GM13977 (cell line): ENCODE results near the gene WIZ.
"Not testable (repeated sequence)": the region's sequence is repeated elsewhere in the genome, so short reads cannot be mapped to it uniquely, and the experiment has no call there.

Experiments used
- DNase-seq: peaks from one replicate; pipeline ENCODE4 v3.0.0; 2012; ENCODE audit warnings: low spot score
- CTCF ChIP-seq: IDR thresholded peaks from 2 replicates; pipeline ENCODE4 v1.5.1; 2012; ENCODE audit warnings: mild to moderate bottlenecking, control low read depth; ENCODE audit not compliant: insufficient read depth; ENCODE audit errors: extremely low read depth, missing control alignments
- in situ Hi-C: fragments of 300-500 bp; cut with MboI; formaldehyde crosslinking; loops from one replicate; pipeline ENCODE4 v1.12.0; 2022; ENCODE audit warnings: low sequenced_read_pairs, low pct_unique_long_range_greater_than_20kb, mixed read lengths, inconsistent platforms; ENCODE audit not compliant: unreplicated experiment

Gene WIZ

DNA sequence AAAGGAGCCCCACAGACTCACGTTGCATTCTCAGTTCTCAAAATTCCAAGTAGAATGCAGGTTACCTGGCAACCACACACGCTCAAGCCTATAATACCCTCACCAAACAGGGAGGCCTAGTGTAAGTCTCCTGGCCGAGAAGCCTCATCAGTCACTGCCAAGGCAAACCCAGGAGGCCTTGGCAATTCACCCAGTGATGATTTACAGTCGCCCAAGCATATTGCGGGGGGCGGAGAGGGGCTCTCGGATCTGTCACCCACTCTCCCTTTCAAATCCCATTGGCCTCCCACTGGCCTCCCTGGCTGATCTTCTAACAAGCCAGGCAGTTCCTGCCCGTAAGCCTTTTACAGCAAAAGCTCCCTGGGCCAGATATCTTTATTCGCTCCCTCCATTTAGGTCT lies 32.1 kb downstream of the WIZ start:
- no peak for DNase-seq
- in situ Hi-C loops, result no loop called here
- TF ChIP-seq CTCF, result no peak

- no peak for DNase-seq
- in situ Hi-C loops, result no loop called here
- TF ChIP-seq CTCF, result no peak
These were observed 36.9 kb downstream of the WIZ start for GRCh38 chr19:15412832-15413231.

DNA sequence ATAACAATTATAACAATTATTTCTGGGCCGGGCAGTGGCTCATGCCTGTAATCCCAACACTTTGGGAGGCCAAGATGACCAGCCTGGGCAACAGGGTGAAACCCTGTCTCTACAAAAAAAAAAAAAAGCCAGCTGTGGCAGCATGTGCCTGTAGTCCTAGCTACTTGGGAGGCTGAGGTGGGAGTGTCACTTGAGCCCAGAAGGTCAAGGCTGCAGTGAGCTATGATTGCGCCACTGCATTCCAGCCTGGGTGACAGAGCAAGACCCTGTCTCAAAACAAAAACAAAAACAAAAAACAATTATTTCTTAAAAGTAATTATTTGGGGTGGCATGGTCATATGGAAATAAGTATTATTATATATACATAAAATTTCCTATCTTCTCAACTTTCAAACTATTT lies 38.4 kb downstream of the WIZ start:
- in situ Hi-C loops, DNase-seq: not testable (repeated sequence)

- DNase-seq, result no peak
- TF ChIP-seq CTCF, result no peak
- in situ Hi-C loops, result no loop called here
These were observed 45.0 kb downstream of the WIZ start for GRCh38 chr19:15404780-15405211.

- in situ Hi-C loops, result no loop called here
- no peak for TF ChIP-seq CTCF
- DNase-seq, result no peak
These were observed 45.5 kb downstream of the WIZ start for GRCh38 chr19:15404097-15404779.

DNA sequence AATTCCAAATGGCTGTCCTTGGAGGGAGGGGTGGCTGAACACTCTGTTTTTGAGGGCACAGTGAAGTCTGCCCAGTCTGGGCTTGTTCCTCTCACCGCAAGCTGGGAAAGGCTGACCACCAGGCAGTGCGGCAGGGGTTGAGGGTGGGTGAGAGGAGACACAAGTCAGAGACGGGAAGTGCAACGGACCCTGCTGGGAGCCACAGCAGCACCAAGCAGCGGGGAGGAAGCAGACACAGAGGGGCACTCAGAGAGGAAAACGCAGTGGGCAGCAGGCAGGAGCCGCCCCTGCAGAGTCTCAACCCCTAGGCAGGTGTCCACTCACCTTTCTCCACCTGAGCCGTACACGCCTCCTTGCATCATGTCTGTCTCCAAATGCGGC lies 46.6 kb downstream of the WIZ start:
- TF ChIP-seq CTCF, result no peak
- DNase-seq, result no peak
- in situ Hi-C loops, result no loop called here

DNA sequence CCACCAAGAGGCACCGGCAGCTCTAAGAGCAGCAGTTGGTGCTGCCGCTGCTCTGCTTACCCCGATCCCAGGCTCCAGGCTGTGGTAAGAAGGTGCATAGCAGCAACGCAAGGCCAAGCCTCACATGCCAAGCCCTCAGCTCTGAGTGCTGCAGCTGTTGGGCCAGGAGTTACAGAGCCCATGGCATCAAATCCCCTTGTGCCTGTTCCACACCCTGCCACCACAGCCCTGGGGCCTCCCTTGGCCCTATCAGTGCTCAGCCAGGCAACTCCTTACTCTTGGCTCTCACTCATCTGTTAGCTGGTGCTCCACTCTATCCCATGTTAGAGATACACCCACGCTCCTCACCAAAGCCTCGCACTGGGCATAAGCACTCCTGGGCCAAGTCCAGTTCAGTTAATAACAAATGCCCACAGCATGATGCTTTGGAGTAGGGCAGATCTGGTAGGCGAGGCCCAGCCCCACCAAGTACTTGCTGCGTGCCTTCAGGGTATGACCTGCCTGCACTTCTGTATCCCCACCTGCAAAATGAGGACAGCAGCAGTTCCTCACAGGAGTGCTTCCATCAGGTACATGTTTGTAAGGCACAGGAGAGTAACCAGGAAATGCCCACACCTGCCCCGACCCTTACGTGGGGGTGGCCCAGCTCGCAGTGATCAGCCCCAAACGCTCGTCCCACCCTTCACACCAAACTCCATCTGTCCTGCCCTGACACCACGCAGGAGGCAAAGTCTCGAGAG lies 47.2 kb downstream of the WIZ start:
- in situ Hi-C loops, result no loop called here
- no peak for TF ChIP-seq CTCF
- DNase-seq, result no peak
